NCI-H1092 treated with DMSO at 0.1 percent for 48 hours (cell line): Measurements from ENCODE around the gene MARCHF6.
"Not testable (repeated sequence)": the region's sequence is repeated elsewhere in the genome, so short reads cannot be mapped to it uniquely, and the experiment has no call there.

Source experiments
- DNase-seq: peaks from one replicate; lab custom pipeline; 2025; lab: John Stamatoyannopoulos, UW

The MARCHF6 gene

GRCh38 chr5:10381803-10382202 is 28.3 kb downstream of the MARCHF6 start:
- no peak for DNase-seq

DNA sequence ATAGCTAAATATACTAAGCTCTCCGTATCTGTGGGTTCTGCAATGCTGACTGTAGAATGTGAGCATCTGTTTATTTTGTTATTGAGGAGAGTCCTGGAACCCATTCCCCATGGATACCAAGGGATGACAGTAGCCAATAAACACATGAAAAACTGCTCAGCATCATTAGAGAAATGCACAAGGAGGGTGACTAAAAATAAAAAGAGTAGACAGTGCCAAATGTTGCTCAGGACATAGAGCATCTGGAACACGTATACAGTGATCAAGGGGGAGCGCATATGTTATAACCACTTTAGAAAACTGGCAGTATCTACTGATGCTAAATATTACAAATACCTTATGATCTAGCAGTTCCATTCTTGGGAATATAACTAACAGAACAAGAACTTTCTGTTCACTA is 31.0 kb downstream of the MARCHF6 start:
- DNase-seq, result no peak

DNA sequence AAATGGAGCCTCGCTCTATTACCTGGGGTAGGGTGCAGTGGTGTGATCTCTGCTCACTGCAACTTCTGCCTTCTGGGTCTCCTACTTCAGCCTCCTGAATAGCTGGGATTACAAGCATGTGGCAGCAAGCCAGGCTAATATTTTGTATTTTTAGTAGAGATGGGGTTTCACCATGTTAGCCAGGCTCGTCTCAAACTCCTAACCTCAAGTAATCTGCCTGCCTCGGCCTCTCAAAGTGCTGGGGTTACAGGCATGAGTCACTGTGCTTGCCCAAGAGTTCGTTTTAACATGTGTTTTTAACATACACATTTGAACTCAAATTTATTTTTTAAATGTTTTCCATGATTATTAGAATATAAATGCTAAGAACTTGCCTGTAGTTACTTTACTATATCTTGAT is 34.2 kb downstream of the MARCHF6 start:
- no peak for DNase-seq

DNA sequence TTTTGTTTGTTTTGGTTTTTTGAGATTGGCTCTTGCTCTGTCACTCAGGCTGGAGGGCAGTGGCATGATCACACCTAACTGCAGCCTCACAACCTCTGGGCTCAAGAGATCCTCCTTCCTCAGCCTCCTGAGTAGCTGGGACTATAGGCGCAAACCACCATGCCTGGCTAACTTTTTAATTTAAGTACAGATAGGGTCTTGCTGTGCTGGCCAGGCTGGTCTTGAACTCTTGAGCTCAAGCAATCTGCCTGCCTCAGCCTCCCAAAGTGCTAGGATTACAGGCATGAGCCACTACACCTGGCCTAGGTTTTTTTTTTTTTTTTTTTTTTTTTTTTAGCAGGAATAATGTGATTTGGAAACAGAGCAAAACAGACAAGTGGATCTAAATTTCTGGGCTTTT is 37.6 kb downstream of the MARCHF6 start:
- DNase-seq, result no peak

- not testable (repeated sequence) for DNase-seq
Observed at GRCh38 chr5:10392567-10393328, 39.3 kb downstream of the MARCHF6 start.

- DNase-seq, result no peak
Observed at GRCh38 chr5:10393491-10393890, 40.0 kb downstream of the MARCHF6 start.

GRCh38 chr5:10396552-10396951 is 43.1 kb downstream of the MARCHF6 start:
- DNase-seq, result no peak

GRCh38 chr5:10399839-10400238 is 46.3 kb downstream of the MARCHF6 start:
- no peak for DNase-seq

GRCh38 chr5:10400411-10400810 is 46.9 kb downstream of the MARCHF6 start:
- no peak for DNase-seq

GRCh38 chr5:10400831-10401230 is 47.3 kb downstream of the MARCHF6 start:
- DNase-seq, result no peak

- no peak for DNase-seq
Observed at GRCh38 chr5:10401498-10401897, 48.0 kb downstream of the MARCHF6 start.
